Measurements from ENCODE around the gene AQR. TPM values are rescaled to one million over a fixed set of nuclear protein-coding genes. Genes with fewer than 3 reads are reported as not detected.

AQR gene
- total RNA-seq, 1 experiment from 2014 or later: 54.4 TPM

DNA sequence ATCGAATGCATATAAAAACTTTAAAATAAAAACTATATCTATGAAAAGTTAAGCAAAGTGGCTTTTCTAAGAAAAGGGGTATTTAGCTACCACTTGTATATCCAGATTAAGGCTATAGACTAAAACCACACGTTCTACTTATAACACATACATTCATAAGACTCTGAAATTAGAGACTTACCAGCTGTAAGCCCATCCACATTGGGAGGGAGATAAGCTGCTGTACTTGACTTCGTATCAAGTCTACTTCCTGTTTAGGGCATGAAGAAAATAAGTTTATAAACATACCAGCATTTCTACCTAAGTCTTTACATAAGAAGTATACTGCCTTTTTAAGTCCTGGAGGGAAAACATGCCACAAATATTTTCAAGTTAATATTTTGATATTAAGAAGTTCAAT, 27.7 kb downstream of the AQR start:
- Histone ChIP-seq H2BK15ac (ENCODE audit: low read depth, low read length) (no peak overlapping the region), H2BK20ac (ENCODE audit: low read depth, low read length, poor library complexity, severe bottlenecking) (no peak overlapping the region), H3K14ac (ENCODE audit: insufficient read depth, low read length) (no peak overlapping the region), H3K79me1 (ENCODE audit: insufficient read depth, low read depth, low read length, poor library complexity, severe bottlenecking) (no peaks in the 10 kb centered on the region), H3K56ac (ENCODE audit: insufficient read length, low read depth, low read length) (no peak overlapping the region), H3T11ph (ENCODE audit: low read length) (no peak overlapping the region), H3K18ac (ENCODE audit: insufficient read length, low read depth, low read length) (no peak overlapping the region), H2AFZ (ENCODE audit: low read length) (no peak overlapping the region), H2BK12ac (ENCODE audit: insufficient read length, low read depth, low read length) (no peak overlapping the region), H3K79me2 (ENCODE audit: insufficient read depth, low read length) (no peaks in the 10 kb centered on the region), H4K5ac (ENCODE audit: insufficient read length, low read depth, low read length) (no peak overlapping the region), H4K8ac (replicated peaks; ENCODE audit: insufficient read length, low read depth, low read length) (no peak overlapping the region), H3K23ac (ENCODE audit: insufficient read length, low read depth, low read length) (no peak overlapping the region), H2AK5ac (ENCODE audit: insufficient read length, low read length) (no peak overlapping the region), H3K23me2 (ENCODE audit: insufficient read length, low read depth, low read length, poor library complexity, severe bottlenecking) (no peaks in the 10 kb centered on the region), H3K4me1 (ENCODE audit: insufficient read depth, low read length) (no peaks in the 10 kb centered on the region), H2BK120ac (ENCODE audit: low read depth, low read length, poor library complexity, severe bottlenecking) (no peak overlapping the region), H2BK5ac (ENCODE audit: insufficient read length, low read length) (no peak overlapping the region), H3K9me3 (ENCODE audit: control insufficient read depth, low read depth, low read length) (no peaks in the 10 kb centered on the region), H4K91ac (ENCODE audit: insufficient read length, low read depth, low read length) (no peak overlapping the region), H3K4me2 (ENCODE audit: insufficient read depth, insufficient read length, low read length) (no peak overlapping the region), H3K27me3 (ENCODE audit: insufficient read depth, low read length) (no peaks in the 10 kb centered on the region), H4K20me1 (ENCODE audit: control insufficient read depth, insufficient read depth, insufficient read length) (no peaks in the 10 kb centered on the region), H3K4ac (ENCODE audit: low read depth, low read length) (no peak overlapping the region), H3K9ac (ENCODE audit: extremely low read depth, insufficient read length, low read length) (no peak overlapping the region), H3K27ac (ENCODE audit: insufficient read length, low read depth, low read length) (no peak overlapping the region)
- H3K9me3 Mint-ChIP-seq: no peaks in the 10 kb centered on the region; a peak in 1 of 5 replicates
- no peak overlapping the region for H3K27ac Mint-ChIP-seq
- no peak for DNase-seq
- TF ChIP-seq CTCF (conservative IDR thresholded peaks at IDR 0.05): no peak
- peaks cover 9 to 60% (median 53%) of the 10 kb centered on the region in 3 experiments for H3K36me3 Mint-ChIP-seq (ENCODE audit: insufficient read depth in 1 of 3, low read depth in 3 of 3)
- no peak overlapping the region for H3K4me3 Mint-ChIP-seq
- WGBS (ENCODE audit: extremely low coverage, insufficient read length, low lambda C conversion rate): no CpG with 5 or more reads among the region's 3 CpGs
- no peaks in the 10 kb centered on the region for H3K4me1 Mint-ChIP-seq
- H3K27me3 Mint-ChIP-seq (ENCODE audit: low read depth): no peaks in the 10 kb centered on the region
